Measurements from ENCODE around the gene CTNNA2.

CTNNA2 gene

GRCh38 chr2:79872656-79873055 is 359.8 kb downstream of the CTNNA2 start:
- DNase-seq = no peak
- no peaks in the 10 kb centered on the region for H3K36me3 ChIP-seq
- H3K27me3 ChIP-seq = no peaks in the 10 kb centered on the region
- TF ChIP-seq CTCF (IDR thresholded peaks at IDR 0.05; ENCODE audit: low read depth, low read length) = no peak
- H3K4me3 ChIP-seq (ENCODE audit: low read depth, low read length) = no peak overlapping the region
- H3K4me1 ChIP-seq = no peaks in the 10 kb centered on the region
- no peaks in the 10 kb centered on the region for H3K9me3 ChIP-seq

GRCh38 chr2:79874015-79874414 is 361.2 kb downstream of the CTNNA2 start:
- Histone ChIP-seq H3K9me3 (no peaks in the 10 kb centered on the region), H3K4me1 (no peaks in the 10 kb centered on the region), H3K27me3 (no peaks in the 10 kb centered on the region), H3K4me3 (ENCODE audit: low read depth, low read length) (no peak overlapping the region), H3K36me3 (no peaks in the 10 kb centered on the region)
- no peak for DNase-seq
- TF ChIP-seq CTCF (IDR thresholded peaks at IDR 0.05; ENCODE audit: low read depth, low read length) = no peak

- Histone ChIP-seq H3K9me3 (no peaks in the 10 kb centered on the region), H3K27me3 (no peaks in the 10 kb centered on the region), H3K4me3 (ENCODE audit: low read depth, low read length) (no peak overlapping the region), H3K36me3 (no peaks in the 10 kb centered on the region), H3K4me1 (no peaks in the 10 kb centered on the region)
- DNase-seq = peak; percentile 30
- TF ChIP-seq CTCF (IDR thresholded peaks at IDR 0.05; ENCODE audit: low read depth, low read length) = peak; percentile 61
Measured at GRCh38 chr2:79876430-79876829, 363.6 kb downstream of the CTNNA2 start.

- no peak for TF ChIP-seq CTCF (IDR thresholded peaks at IDR 0.05; ENCODE audit: low read depth, low read length)
- no peaks in the 10 kb centered on the region for H3K36me3 ChIP-seq
- DNase-seq = no peak
- no peaks in the 10 kb centered on the region for H3K9me3 ChIP-seq
- no peaks in the 10 kb centered on the region for H3K27me3 ChIP-seq
- H3K4me3 ChIP-seq (ENCODE audit: low read depth, low read length) = no peak overlapping the region
- no peaks in the 10 kb centered on the region for H3K4me1 ChIP-seq
Measured at GRCh38 chr2:79882548-79882947, 369.7 kb downstream of the CTNNA2 start.

- H3K36me3 ChIP-seq = no peaks in the 10 kb centered on the region
- H3K4me1 ChIP-seq = no peaks in the 10 kb centered on the region
- no peaks in the 10 kb centered on the region for H3K27me3 ChIP-seq
- no peaks in the 10 kb centered on the region for H3K9me3 ChIP-seq
- H3K4me3 ChIP-seq (ENCODE audit: low read depth, low read length) = no peak overlapping the region
- peak; percentile 55 for TF ChIP-seq CTCF (IDR thresholded peaks at IDR 0.05; ENCODE audit: low read depth, low read length)
- peak; percentile 22 for DNase-seq
Measured at GRCh38 chr2:79887747-79888374, 375.0 kb downstream of the CTNNA2 start.

GRCh38 chr2:79892123-79892522 is 379.3 kb downstream of the CTNNA2 start:
- no peaks in the 10 kb centered on the region for H3K36me3 ChIP-seq
- no peaks in the 10 kb centered on the region for H3K9me3 ChIP-seq
- TF ChIP-seq CTCF (IDR thresholded peaks at IDR 0.05; ENCODE audit: low read depth, low read length) = no peak
- no peaks in the 10 kb centered on the region for H3K27me3 ChIP-seq
- no peak for DNase-seq
- H3K4me1 ChIP-seq = no peaks in the 10 kb centered on the region
- H3K4me3 ChIP-seq (ENCODE audit: low read depth, low read length) = no peak overlapping the region

Measured in BE2C (cell line).